Colonic mucosa (tissue), 4 donors: ENCODE measurements around the gene CDKAL1. TPM values are rescaled to one million over a fixed set of nuclear protein-coding genes. Genes with fewer than 3 reads are reported as not detected.

Experiments
- DNase-seq: peaks from one replicate; pipeline ENCODE4 v3.0.0-alpha.2; 2020
- H3K27ac ChIP-seq: fragments of 200-600 bp; one replicate; pipeline ENCODE4 v1.8.0; 2021
- H3K27me3 ChIP-seq: fragments of 200-600 bp; one replicate; pipeline ENCODE4 v1.8.0; 2021
- H3K36me3 ChIP-seq: fragments of 200-600 bp; one replicate; pipeline ENCODE4 v1.8.0; 2021
- H3K4me1 ChIP-seq: fragments of 200-600 bp; one replicate; pipeline ENCODE4 v1.8.0; 2021; ENCODE audit warnings: mild to moderate bottlenecking
- H3K4me3 ChIP-seq: fragments of 200-600 bp; one replicate; pipeline ENCODE4 v1.8.0; 2021
- H3K9ac ChIP-seq, 2 donors: one replicate each; pipeline ENCODE4 v1.7.0; 2013; ENCODE audit warnings: control low read depth in 2 of 2, low read depth in 2 of 2, low read length in 2 of 2
- H3K9me3 ChIP-seq: fragments of 200-600 bp; one replicate; pipeline ENCODE4 v1.8.0; 2021
- intact Hi-C: fragments of 100-400 bp; cut with DNase I; formaldehyde crosslinking; loops from one replicate; pipeline ENCODE4 v1.14.1; 2022
- total RNA-seq, 2 donors: library from RNA; stranded (reverse); fragmentation: NEBNext Ultra II Directional in 1 of 2; extraction: Animal tissue kit (Norgen Biotek cat#: 25700) in 1 of 2; gene quantifications; one replicate each; pipeline ENCODE4 v1.2.1, GENCODE V29; 2021
- TF ChIP-seq, protein P1 (sequence below): fragments of 200-600 bp; IDR thresholded peaks from one replicate; pipeline ENCODE4 v1.8.0; 2022; ENCODE audit warnings: antibody characterized with exemption, mild to moderate bottlenecking
- donor health status: healthy.
- donor health status: DM: no; HTN: no; CAD: no.
- donor health status: DM: no; HTN: no; CAD: no.

CDKAL1 gene
- total RNA-seq, 2 donors from 2014 or later, result 13.8 to 14.2 TPM

GRCh38 chr6:21144928-21145327 is 610.7 kb downstream of the CDKAL1 start:
- Histone ChIP-seq H3K27me3 (no peaks in the 10 kb centered on the region), H3K36me3 (no peaks in the 10 kb centered on the region), H3K4me3 (no peak overlapping the region), H3K9ac (no peak overlapping the region), H3K4me1 (no peaks in the 10 kb centered on the region), H3K27ac (no peak overlapping the region), H3K9me3 (no peaks in the 10 kb centered on the region)
- no peak for DNase-seq
- TF ChIP-seq, protein P1, sequence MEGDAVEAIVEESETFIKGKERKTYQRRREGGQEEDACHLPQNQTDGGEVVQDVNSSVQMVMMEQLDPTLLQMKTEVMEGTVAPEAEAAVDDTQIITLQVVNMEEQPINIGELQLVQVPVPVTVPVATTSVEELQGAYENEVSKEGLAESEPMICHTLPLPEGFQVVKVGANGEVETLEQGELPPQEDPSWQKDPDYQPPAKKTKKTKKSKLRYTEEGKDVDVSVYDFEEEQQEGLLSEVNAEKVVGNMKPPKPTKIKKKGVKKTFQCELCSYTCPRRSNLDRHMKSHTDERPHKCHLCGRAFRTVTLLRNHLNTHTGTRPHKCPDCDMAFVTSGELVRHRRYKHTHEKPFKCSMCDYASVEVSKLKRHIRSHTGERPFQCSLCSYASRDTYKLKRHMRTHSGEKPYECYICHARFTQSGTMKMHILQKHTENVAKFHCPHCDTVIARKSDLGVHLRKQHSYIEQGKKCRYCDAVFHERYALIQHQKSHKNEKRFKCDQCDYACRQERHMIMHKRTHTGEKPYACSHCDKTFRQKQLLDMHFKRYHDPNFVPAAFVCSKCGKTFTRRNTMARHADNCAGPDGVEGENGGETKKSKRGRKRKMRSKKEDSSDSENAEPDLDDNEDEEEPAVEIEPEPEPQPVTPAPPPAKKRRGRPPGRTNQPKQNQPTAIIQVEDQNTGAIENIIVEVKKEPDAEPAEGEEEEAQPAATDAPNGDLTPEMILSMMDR, result no peak
- intact Hi-C loops, result no loop called here

- no peak overlapping the region for H3K4me3 ChIP-seq
- no peaks in the 10 kb centered on the region for H3K27me3 ChIP-seq
- H3K9me3 ChIP-seq, result no peaks in the 10 kb centered on the region
- no peak overlapping the region for H3K27ac ChIP-seq
- no peaks in the 10 kb centered on the region for H3K36me3 ChIP-seq
- intact Hi-C loops, result no loop called here
- DNase-seq, result no peak
- H3K4me1 ChIP-seq, result no peaks in the 10 kb centered on the region
- TF ChIP-seq, protein P1, result no peak
- no peak overlapping the region for H3K9ac ChIP-seq
These were observed 613.7 kb downstream of the CDKAL1 start for GRCh38 chr6:21147995-21148394.

DNA sequence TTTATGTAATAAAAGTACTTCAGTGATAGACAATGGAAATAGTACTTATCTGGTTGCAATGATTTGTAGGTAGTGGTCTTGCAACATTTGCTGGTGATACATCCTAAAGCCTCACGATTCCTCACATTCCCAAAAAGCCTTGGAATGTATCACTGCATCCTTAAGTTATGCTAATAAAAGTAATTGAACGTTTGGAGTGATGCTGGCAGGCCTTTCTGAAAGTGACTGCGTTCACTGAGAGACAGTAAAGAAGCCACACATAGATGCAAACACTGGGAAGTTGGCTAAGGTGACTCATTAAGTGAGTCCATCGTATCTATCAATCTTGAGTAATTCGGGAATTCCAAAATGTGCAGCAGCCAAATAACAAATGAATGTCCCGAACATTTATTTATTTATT is 615.2 kb downstream of the CDKAL1 start:
- no peak overlapping the region for H3K4me3 ChIP-seq
- H3K27ac ChIP-seq, result no peak overlapping the region
- no peaks in the 10 kb centered on the region for H3K36me3 ChIP-seq
- no peak for DNase-seq
- H3K9ac ChIP-seq, result no peak overlapping the region
- TF ChIP-seq, protein P1, result no peak
- no peaks in the 10 kb centered on the region for H3K27me3 ChIP-seq
- H3K4me1 ChIP-seq, result no peaks in the 10 kb centered on the region
- no peaks in the 10 kb centered on the region for H3K9me3 ChIP-seq
- intact Hi-C loops, result no loop called here

GRCh38 chr6:21150667-21151066 is 616.4 kb downstream of the CDKAL1 start:
- Histone ChIP-seq H3K4me3 (no peak overlapping the region), H3K27ac (no peak overlapping the region), H3K4me1 (no peaks in the 10 kb centered on the region), H3K36me3 (no peaks in the 10 kb centered on the region), H3K27me3 (no peaks in the 10 kb centered on the region), H3K9ac (no peak overlapping the region), H3K9me3 (no peaks in the 10 kb centered on the region)
- intact Hi-C loops, result no loop called here
- TF ChIP-seq, protein P1, result no peak
- no peak for DNase-seq

- Histone ChIP-seq H3K36me3 (no peaks in the 10 kb centered on the region), H3K4me1 (no peaks in the 10 kb centered on the region), H3K27ac (no peak overlapping the region), H3K9me3 (no peaks in the 10 kb centered on the region), H3K9ac (no peak overlapping the region), H3K4me3 (no peak overlapping the region), H3K27me3 (no peaks in the 10 kb centered on the region)
- DNase-seq, result no peak
- TF ChIP-seq, protein P1, result no peak
- intact Hi-C loops, result no loop called here
These were observed 616.9 kb downstream of the CDKAL1 start for GRCh38 chr6:21151119-21151518.

DNA sequence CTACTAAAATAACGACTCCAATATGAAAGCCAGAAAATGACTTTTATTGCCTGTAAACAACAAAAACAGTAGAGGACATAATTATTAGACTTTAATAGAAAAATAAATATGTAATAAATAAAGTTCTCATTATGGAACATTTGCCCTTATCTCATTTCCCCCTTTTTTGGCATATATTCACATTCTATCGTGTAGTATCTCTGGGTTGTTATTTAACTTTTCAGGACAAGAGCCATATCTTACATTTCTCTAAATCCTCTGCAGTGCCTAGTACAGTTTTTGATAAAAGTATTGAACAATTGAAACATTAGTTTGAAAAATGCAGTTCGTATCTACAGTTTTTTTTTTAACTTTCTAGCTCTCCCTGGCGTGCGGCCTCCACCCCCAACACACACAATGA is 617.3 kb downstream of the CDKAL1 start:
- Histone ChIP-seq H3K4me1 (no peaks in the 10 kb centered on the region), H3K9me3 (no peaks in the 10 kb centered on the region), H3K9ac (no peak overlapping the region), H3K27ac (no peak overlapping the region), H3K4me3 (no peak overlapping the region), H3K27me3 (no peaks in the 10 kb centered on the region), H3K36me3 (no peaks in the 10 kb centered on the region)
- TF ChIP-seq, protein P1, result no peak
- intact Hi-C loops, result no loop called here
- no peak for DNase-seq
